GM12878 (cell line): ENCODE data around the gene MYH7B. TPM values are rescaled to one million over a fixed set of nuclear protein-coding genes. Genes with fewer than 3 reads are reported as not detected.

Experiments used
- ATAC-seq: fragments of 200-7000 bp; cut with Tn5 transposase; 3 replicates; pipeline ENCODE4 v1.9.1; 2020; ENCODE audit warnings: mild to moderate bottlenecking, moderate library complexity
- BruUV-seq: library from RNA; stranded (reverse); fragments of 400-500 nt; replicated peaks from 2 replicates; lab custom pipeline; 2021; lab: Mats Ljungman, UMichigan
- CTCF ChIA-PET: fragments of 300-600 bp; sonication (Branson Sonifier 250); formaldehyde crosslinking; extraction: SDS; loops from one replicate; lab custom pipeline; 2021; ENCODE audit warnings: inconsistent platforms; lab: Yijun Ruan, JAX
- POLR2A ChIA-PET: fragments of 350-600 bp; formaldehyde crosslinking; extraction: SDS; loops from one replicate; lab custom pipeline; 2021; ENCODE audit warnings: inconsistent platforms; lab: Charles Lee
- RAD21 ChIA-PET: fragments of 300-600 bp; sonication (Branson Sonifier 250); formaldehyde crosslinking; loops from one replicate; lab custom pipeline; 2023; ENCODE audit warnings: antibody characterized with exemption; ENCODE audit not compliant: unreplicated experiment; lab: Charles Lee
- SMC1A ChIA-PET: fragments of 300-600 bp; sonication (Branson Sonifier 250); formaldehyde crosslinking; loops from one replicate; lab custom pipeline; 2023; ENCODE audit not compliant: unreplicated experiment, uncharacterized antibody; lab: Charles Lee
- DNase-seq: peaks from one replicate; pipeline ENCODE4 v3.0.0-alpha.2; 2011; ENCODE audit warnings: low read depth, low spot score
- FAIRE-seq: peaks from 3 replicates; lab custom pipeline; 2011; peaks lifted over from hg19 to GRCh38; lab: Jason Lieb, UNC
- H2AFZ ChIP-seq: 2 replicates; pipeline ENCODE4 v1.6.0; 2011; ENCODE audit warnings: low read depth, low read length, control low read depth; ENCODE audit not compliant: control insufficient read depth
- H3K27ac ChIP-seq: 2 replicates; pipeline ENCODE4 v1.5.1; 2011; ENCODE audit warnings: control low read depth; ENCODE audit not compliant: control insufficient read depth, insufficient read depth
- H3K27me3 ChIP-seq, 2 experiments: replicated peaks in 1 of 2; 2 replicates each; pipeline versions ENCODE4 v1.6.0 to v1.6.1; 2011; ENCODE audit warnings: low read length in 1 of 2; ENCODE audit not compliant: control insufficient read depth in 2 of 2, insufficient read depth in 2 of 2
- H3K36me3 ChIP-seq, 2 experiments: 2 replicates each; pipeline ENCODE4 v1.5.1; 2011; ENCODE audit warnings: low read length in 1 of 2; ENCODE audit not compliant: control insufficient read depth in 2 of 2, insufficient read depth in 2 of 2
- H3K4me1 ChIP-seq: 2 replicates; pipeline ENCODE4 v1.6.1; 2011; ENCODE audit warnings: mild to moderate bottlenecking, low read length, moderate library complexity, mixed read lengths; ENCODE audit not compliant: control insufficient read depth, insufficient read depth
- H3K4me2 ChIP-seq: 2 replicates; pipeline ENCODE4 v1.6.0; 2011; ENCODE audit warnings: control low read depth; ENCODE audit not compliant: control insufficient read depth, insufficient read depth
- H3K4me3 ChIP-seq: fragments of 200-600 bp; sonication (generic); 2 replicates; pipeline ENCODE4 v1.5.1; 2016
- H3K79me2 ChIP-seq: 2 replicates; pipeline ENCODE4 v1.6.0; 2011; ENCODE audit warnings: low read length; ENCODE audit not compliant: control insufficient read depth, insufficient read depth
- H3K9ac ChIP-seq: 2 replicates; pipeline ENCODE4 v1.8.0; 2011; ENCODE audit warnings: low read length, control low read depth, mixed read lengths; ENCODE audit not compliant: control insufficient read depth, insufficient read depth
- H3K9me3 ChIP-seq: replicated peaks from 3 replicates; pipeline ENCODE4 v1.5.1; 2011; ENCODE audit warnings: mild to moderate bottlenecking, low read length; ENCODE audit not compliant: control insufficient read depth, insufficient read depth
- H4K20me1 ChIP-seq: 2 replicates; pipeline ENCODE4 v1.6.0; 2011; ENCODE audit not compliant: control insufficient read depth, insufficient read depth
- ATF7 ChIP-seq: fragments of 450-650 bp; IDR thresholded peaks from 2 replicates; pipeline ENCODE4 v1.6.1; 2016; ENCODE audit warnings: low read depth, mild to moderate bottlenecking
- BCLAF1 ChIP-seq: fragments of 450-650 bp; IDR thresholded peaks from 2 replicates; pipeline ENCODE4 v1.6.1; 2017; ENCODE audit warnings: antibody characterized with exemption, mild to moderate bottlenecking, moderate library complexity
- BHLHE40 ChIP-seq, 2 experiments: fragments of 450-650 bp in 1 of 2; IDR thresholded peaks; 2 replicates each; pipeline ENCODE4 v1.6.1; 2011 to 2017; ENCODE audit warnings: low read depth in 2 of 2, borderline replicate concordance in 1 of 2, improper control_type of control experiment in 1 of 2, low read length in 1 of 2, mild to moderate bottlenecking in 1 of 2
- BMI1 ChIP-seq: fragments of 450-650 bp; IDR thresholded peaks from 2 replicates; pipeline ENCODE4 v1.6.1; 2016; ENCODE audit warnings: mild to moderate bottlenecking, moderate library complexity, borderline replicate concordance
- BRCA1 ChIP-seq: IDR thresholded peaks from 2 replicates; pipeline ENCODE4 v1.6.1; 2011; ENCODE audit warnings: low read depth, low read length, improper control_type of control experiment
- E2F4 ChIP-seq: IDR thresholded peaks from 2 replicates; pipeline ENCODE4 v1.6.1; 2012; ENCODE audit warnings: low read depth, low read length, improper control_type of control experiment
- GATAD2B ChIP-seq: fragments of 450-650 bp; conservative IDR thresholded peaks from 2 replicates; pipeline ENCODE4 v1.6.1; 2017; ENCODE audit warnings: low read depth, mild to moderate bottlenecking, moderate library complexity
- IRF3 ChIP-seq: fragments of 450-650 bp; IDR thresholded peaks from 2 replicates; pipeline ENCODE4 v1.6.1; 2014; ENCODE audit warnings: mild to moderate bottlenecking
- MXI1 ChIP-seq: fragments of 150-350 bp; IDR thresholded peaks from 2 replicates; pipeline ENCODE4 v1.6.1; 2011; ENCODE audit warnings: low read depth, mild to moderate bottlenecking, inconsistent platforms, low read length, improper control_type of control experiment
- MYB ChIP-seq: fragments of 150-350 bp; IDR thresholded peaks from 2 replicates; pipeline ENCODE4 v1.6.1; 2014; ENCODE audit warnings: mild to moderate bottlenecking, low read depth, low read length, borderline replicate concordance
- MYC ChIP-seq: IDR thresholded peaks from 2 replicates; pipeline ENCODE4 v1.6.1; 2011; ENCODE audit warnings: mild to moderate bottlenecking, low read length, moderate library complexity, inconsistent platforms; ENCODE audit not compliant: insufficient read depth, insufficient replicate concordance, insufficient read length, severe bottlenecking
- NR2C2 ChIP-seq: IDR thresholded peaks from 2 replicates; pipeline ENCODE4 v1.6.1; 2011; ENCODE audit warnings: borderline replicate concordance, low read depth; ENCODE audit not compliant: control insufficient read depth, insufficient read length
- POLR2A ChIP-seq: IDR thresholded peaks from 2 replicates; pipeline ENCODE4 v1.6.1; 2011; ENCODE audit warnings: low read depth, mild to moderate bottlenecking, low read length
- RELB ChIP-seq: fragments of 450-650 bp; IDR thresholded peaks from 2 replicates; pipeline ENCODE4 v1.6.1; 2017; ENCODE audit warnings: low read depth, mild to moderate bottlenecking, moderate library complexity
- SMARCA5 ChIP-seq: fragments of 450-650 bp; IDR thresholded peaks from 2 replicates; pipeline ENCODE4 v1.6.1; 2017; ENCODE audit warnings: mild to moderate bottlenecking
- ZBTB33 ChIP-seq: fragments of 450-650 bp; IDR thresholded peaks from 2 replicates; pipeline ENCODE4 v1.6.1; 2017; ENCODE audit warnings: mild to moderate bottlenecking
- WGBS: methylation state at CpG from one replicate; pipeline ENCODE4 v1.1.6; 2016; ENCODE audit warnings: low lambda C conversion rate; ENCODE audit not compliant: insufficient replicate concordance, insufficient coverage; ENCODE audit errors: missing lambda C conversion rate; 5-methylcytosine and 5-hydroxymethylcytosine counted together
- in situ Hi-C: fragments of 300-500 bp; cut with MboI; formaldehyde crosslinking; loops from 9 replicates; pipeline ENCODE4 v1.14.3; 2018; ENCODE audit warnings: mixed read lengths
- intact Hi-C: fragments of 100-400 bp; cut with micrococcal nuclease; formaldehyde crosslinking; loops from one replicate; pipeline ENCODE4 v1.14.2; 2022; ENCODE audit not compliant: unreplicated experiment
- polyA plus RNA-seq, 11 experiments: library from polyadenylated mRNA; depleted of rRNA in 4 of 11; unstranded in 6 of 11; stranded (reverse) in 5 of 11; fragments of >200 nt; fragmentation: Nextera tagmentation in 4 of 11; fragmentation: Illumina TruSeq in 1 of 11; extraction: Ambion mirVana in 4 of 11; extraction: Trizol in 1 of 11; gene quantifications; 1 replicate in 1 of 11; 2 replicates in 10 of 11; pipeline versions ENCODE4 v1.2.1 to v1.2.3, GENCODE V29; 2011 to 2016; ENCODE audit warnings: inconsistent platforms in 2 of 11, missing spikeins in 2 of 11, low read depth in 1 of 11
- total RNA-seq, 4 experiments: library from RNA; depleted of rRNA in 3 of 4; stranded (reverse); fragments of >200 nt in 3 of 4; fragmentation: Illumina TruSeq in 1 of 4; extraction: Trizol in 1 of 4; gene quantifications; 2 replicates each; pipeline versions ENCODE4 v1.2.1 to v1.2.3, GENCODE V29; 2013 to 2021

Gene MYH7B
- total and polyA plus RNA-seq, 10 of the 15 experiments (the other 5 are each of a cell fraction or from before 2014, with no cell fraction given) = 0.01 to 0.40 (median 0.20) TPM; not detected in 3

GRCh38 chr20:34989670-34990069 is 34.0 kb downstream of the MYH7B start:
- Histone ChIP-seq H3K4me3 (no peak overlapping the region), H3K4me2 (no peak overlapping the region), H3K9me3 (no peaks in the 10 kb centered on the region), H3K79me2 (no peaks in the 10 kb centered on the region), H3K9ac (no peak overlapping the region), H3K27me3 (no peaks in the 10 kb centered on the region), H3K27ac (no peak overlapping the region), H4K20me1 (no peaks in the 10 kb centered on the region), H3K4me1 (no peaks in the 10 kb centered on the region), H3K36me3 (no peaks in the 10 kb centered on the region), H2AFZ (no peak overlapping the region)
- FAIRE-seq = no peak
- in situ Hi-C loops = no loop called here
- no peak for DNase-seq
- intact Hi-C loops = no loop called here
- ATAC-seq = no peak
- RAD21 ChIA-PET = no interaction called here
- no TSS peak for BruUV-seq
- WGBS = 82% methylated on average over 14 of the region's 14 CpGs
- SMC1A ChIA-PET = no interaction called here
- POLR2A ChIA-PET = no interaction called here
- CTCF ChIA-PET = interaction anchor here (0.7 kb wide), 1 partner anchor 103 kb away, joined by 3 read pairs; the partner anchor contains the start of gene TRPC4AP
- TF ChIP-seq BRCA1 (no peak), ATF7 (no peak), RELB (no peak), MYC (no peak), MYB (no peak), BMI1 (no peak), NR2C2 (no peak), GATAD2B (no peak), IRF3 (no peak), SMARCA5 (no peak), BCLAF1 (no peak), BHLHE40 (IDR thresholded peaks at IDR 0.05; ENCODE audit: borderline replicate concordance in 1 of 2, low read depth in 2 of 2, low read length in 1 of 2) (no peak), POLR2A (no peak), ZBTB33 (no peak), E2F4 (no peak), MXI1 (no peak)
